Trophoblast cell (in vitro differentiated cells and primary cell): ENCODE data around the gene VKORC1L1.

Experiments used
- DNase-seq, 2 donors: peaks; one replicate each; pipeline ENCODE4 v3.0.0-alpha.2; 2016
- H2AFZ ChIP-seq: 2 replicates; pipeline ENCODE4 v1.6.1; 2013; ENCODE audit warnings: low read length, moderate library complexity, mild to moderate bottlenecking; ENCODE audit not compliant: insufficient read depth, poor library complexity
- H2AK5ac ChIP-seq: 2 replicates; pipeline ENCODE4 v1.6.1; 2013; ENCODE audit warnings: mild to moderate bottlenecking, low read length
- H2BK120ac ChIP-seq: 2 replicates; pipeline ENCODE4 v1.6.1; 2013; ENCODE audit warnings: low read length, mild to moderate bottlenecking, moderate library complexity; ENCODE audit not compliant: insufficient read depth, poor library complexity
- H2BK12ac ChIP-seq: 2 replicates; pipeline ENCODE4 v1.6.1; 2013; ENCODE audit warnings: mild to moderate bottlenecking, low read length, moderate library complexity
- H2BK5ac ChIP-seq: 2 replicates; pipeline ENCODE4 v1.6.1; 2013; ENCODE audit warnings: low read length, low read depth, moderate library complexity, mild to moderate bottlenecking; ENCODE audit not compliant: poor library complexity
- H3K14ac ChIP-seq: 2 replicates; pipeline ENCODE4 v1.6.1; 2013; ENCODE audit warnings: mild to moderate bottlenecking, low read length
- H3K18ac ChIP-seq: 2 replicates; pipeline ENCODE4 v1.6.1; 2013; ENCODE audit warnings: mild to moderate bottlenecking, low read length
- H3K23ac ChIP-seq: 2 replicates; pipeline ENCODE4 v1.6.1; 2013; ENCODE audit warnings: low read length
- H3K27ac ChIP-seq: 2 replicates; pipeline ENCODE4 v1.5.1; 2013; ENCODE audit warnings: low read depth, mild to moderate bottlenecking, inconsistent platforms, low read length, moderate library complexity
- H3K27me3 ChIP-seq: 2 replicates; pipeline ENCODE4 v1.6.1; 2013; ENCODE audit warnings: inconsistent platforms, mild to moderate bottlenecking, low read length, moderate library complexity; ENCODE audit not compliant: insufficient read depth
- H3K36me3 ChIP-seq, 2 experiments: 1 replicate in 1 of 2; 2 replicates in 1 of 2; pipeline ENCODE4 v1.6.1; 2013; ENCODE audit warnings: low read length in 2 of 2, mild to moderate bottlenecking in 2 of 2, moderate library complexity in 1 of 2; ENCODE audit not compliant: insufficient read depth in 2 of 2, control insufficient read depth in 1 of 2
- H3K4ac ChIP-seq: 2 replicates; pipeline ENCODE4 v1.6.1; 2013; ENCODE audit warnings: low read depth, mild to moderate bottlenecking, low read length, moderate library complexity
- H3K4me1 ChIP-seq, 2 experiments: 1 replicate in 1 of 2; 2 replicates in 1 of 2; pipeline ENCODE4 v1.6.1; 2013; ENCODE audit warnings: low read length in 2 of 2, mild to moderate bottlenecking in 2 of 2, moderate library complexity in 1 of 2; ENCODE audit not compliant: insufficient read depth in 2 of 2, control insufficient read depth in 1 of 2
- H3K4me2 ChIP-seq: 2 replicates; pipeline ENCODE4 v1.6.1; 2013; ENCODE audit warnings: inconsistent platforms, mild to moderate bottlenecking, low read length, moderate library complexity
- H3K4me3 ChIP-seq: 2 replicates; pipeline ENCODE4 v1.5.1; 2013; ENCODE audit warnings: mild to moderate bottlenecking, low read depth, low read length, inconsistent platforms
- H3K79me1 ChIP-seq: one replicate; pipeline ENCODE4 v1.6.1; 2013; ENCODE audit warnings: low read length
- H3K79me2 ChIP-seq: 2 replicates; pipeline ENCODE4 v1.6.1; 2013; ENCODE audit warnings: low read length, mild to moderate bottlenecking; ENCODE audit not compliant: control insufficient read depth, insufficient read depth, poor library complexity
- H3K9ac ChIP-seq: 2 replicates; pipeline ENCODE4 v1.6.1; 2013; ENCODE audit warnings: mild to moderate bottlenecking, low read length
- H3K9me3 ChIP-seq: 2 replicates; pipeline ENCODE4 v1.6.1; 2013; ENCODE audit warnings: low read depth, mild to moderate bottlenecking, control low read depth, inconsistent platforms, low read length; ENCODE audit not compliant: insufficient read depth
- H4K12ac ChIP-seq: 2 replicates; pipeline ENCODE4 v1.6.1; 2013; ENCODE audit warnings: low read depth, mild to moderate bottlenecking, low read length, moderate library complexity
- H4K8ac ChIP-seq: 2 replicates; pipeline ENCODE4 v1.6.1; 2013; ENCODE audit warnings: low read depth, mild to moderate bottlenecking, low read length, moderate library complexity
- H4K91ac ChIP-seq: one replicate; pipeline ENCODE4 v1.6.1; 2013; ENCODE audit warnings: low read depth, mild to moderate bottlenecking, low read length, moderate library complexity
- WGBS: extraction: QIAGEN DNeasy Blood & Tissue Kit; methylation state at CpG from one replicate; pipeline ENCODE4 v1.1.7; 2013; ENCODE audit warnings: missing lambda C conversion rate; ENCODE audit not compliant: insufficient read length, insufficient coverage; ENCODE audit errors: extremely low coverage; 5-methylcytosine and 5-hydroxymethylcytosine counted together

VKORC1L1 gene

DNA sequence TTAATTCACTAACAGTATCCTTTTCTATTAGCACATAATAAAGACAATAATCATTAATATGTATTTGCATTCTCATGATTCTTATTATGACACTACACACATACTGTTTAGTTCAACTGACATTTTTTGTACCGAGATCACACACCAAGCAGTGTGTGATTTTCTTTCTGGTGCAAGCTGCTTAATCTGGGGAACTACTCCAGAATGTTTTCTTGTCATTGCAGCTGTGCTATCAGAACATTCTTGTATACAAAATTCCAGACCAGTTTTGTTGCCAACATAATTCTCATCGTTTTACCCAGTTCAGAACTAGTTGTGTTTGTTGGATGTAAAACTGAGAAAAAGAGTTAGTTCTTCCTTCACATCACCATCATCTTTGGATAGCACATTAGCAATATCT lies 37.4 kb downstream of the VKORC1L1 start:
- Histone ChIP-seq H3K4me2 (no peak overlapping the region), H4K91ac (no peak overlapping the region), H4K8ac (no peak overlapping the region), H4K12ac (no peak overlapping the region), H2AK5ac (no peak overlapping the region), H3K4me3 (no peak overlapping the region), H2BK12ac (no peak overlapping the region), H3K23ac (no peak overlapping the region), H3K4me1 (no peaks in the 10 kb centered on the region), H2BK120ac (no peak overlapping the region), H3K4ac (no peak overlapping the region), H3K79me2 (no peaks in the 10 kb centered on the region), H2AFZ (no peak overlapping the region), H3K27me3 (no peaks in the 10 kb centered on the region), H3K18ac (no peak overlapping the region), H3K27ac (no peak overlapping the region), H3K9me3 (no peaks in the 10 kb centered on the region), H3K14ac (no peak overlapping the region), H3K79me1 (no peaks in the 10 kb centered on the region), H2BK5ac (no peak overlapping the region), H3K36me3 (no peaks in the 10 kb centered on the region), H3K9ac (no peak overlapping the region)
- no CpG with 5 or more reads among the region's 2 CpGs for WGBS
- DNase-seq: no peak

- Histone ChIP-seq H3K9ac (no peak overlapping the region), H2BK12ac (no peak overlapping the region), H2AFZ (no peak overlapping the region), H3K23ac (no peak overlapping the region), H3K9me3 (no peaks in the 10 kb centered on the region), H3K79me2 (no peaks in the 10 kb centered on the region), H3K4me2 (no peak overlapping the region), H3K14ac (no peak overlapping the region), H2BK120ac (no peak overlapping the region), H4K12ac (no peak overlapping the region), H4K8ac (no peak overlapping the region), H3K27ac (no peak overlapping the region), H3K4ac (no peak overlapping the region), H3K18ac (no peak overlapping the region), H2AK5ac (no peak overlapping the region), H3K4me1 (no peaks in the 10 kb centered on the region), H3K27me3 (no peaks in the 10 kb centered on the region), H3K79me1 (no peaks in the 10 kb centered on the region), H4K91ac (no peak overlapping the region), H3K36me3 (no peaks in the 10 kb centered on the region), H2BK5ac (no peak overlapping the region), H3K4me3 (no peak overlapping the region)
- no CpG with 5 or more reads among the region's 7 CpGs for WGBS
- no peak for DNase-seq
Observed at GRCh38 chr7:65912237-65912636, 39.4 kb downstream of the VKORC1L1 start.

GRCh38 chr7:65915921-65916657 lies 43.2 kb downstream of the VKORC1L1 start:
- no peak overlapping the region for H3K14ac ChIP-seq
- H3K79me2 ChIP-seq: no peaks in the 10 kb centered on the region
- no peak for DNase-seq
- no peak overlapping the region for H4K91ac ChIP-seq
- H3K4ac ChIP-seq: no peak overlapping the region
- no peak overlapping the region for H3K27ac ChIP-seq
- H2AK5ac ChIP-seq: no peak overlapping the region
- no peaks in the 10 kb centered on the region for H3K9me3 ChIP-seq
- no peak overlapping the region for H4K12ac ChIP-seq
- H3K23ac ChIP-seq: no peak overlapping the region
- no peaks in the 10 kb centered on the region for H3K79me1 ChIP-seq
- H2BK5ac ChIP-seq: no peak overlapping the region
- no CpG with 5 or more reads among the region's 8 CpGs for WGBS
- no peak overlapping the region for H2BK12ac ChIP-seq
- no peak overlapping the region for H4K8ac ChIP-seq
- H2BK120ac ChIP-seq: no peak overlapping the region
- no peak overlapping the region for H2AFZ ChIP-seq
- no peaks in the 10 kb centered on the region for H3K27me3 ChIP-seq
- H3K9ac ChIP-seq: no peak overlapping the region
- no peaks in the 10 kb centered on the region for H3K36me3 ChIP-seq
- no peaks in the 10 kb centered on the region for H3K4me1 ChIP-seq
- no peak overlapping the region for H3K4me3 ChIP-seq
- no peak overlapping the region for H3K18ac ChIP-seq
- H3K4me2 ChIP-seq: no peak overlapping the region

DNA sequence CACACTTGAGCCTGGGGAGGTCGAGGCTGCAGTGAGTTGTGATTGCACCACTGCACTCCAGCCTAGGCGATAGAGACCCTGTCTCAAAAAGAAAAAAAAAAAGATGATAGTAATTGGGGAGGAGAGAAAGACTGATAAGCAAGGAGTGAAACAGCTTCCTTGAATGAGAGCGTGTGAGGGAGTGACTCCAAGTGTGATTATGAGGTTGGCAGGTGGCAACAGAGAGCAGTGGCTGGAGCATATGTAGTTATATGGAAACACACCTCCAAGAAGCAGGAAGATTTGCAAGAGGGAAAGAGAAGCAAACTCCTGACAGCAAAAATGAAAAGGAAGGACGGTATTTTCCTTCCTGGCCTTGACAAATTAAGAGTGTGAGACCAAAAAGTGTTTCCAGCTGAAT lies 50.4 kb downstream of the VKORC1L1 start:
- Histone ChIP-seq H3K27me3 (no peaks in the 10 kb centered on the region), H3K23ac (no peak overlapping the region), H3K27ac (no peak overlapping the region), H3K4me2 (no peak overlapping the region), H2AFZ (no peak overlapping the region), H3K14ac (no peak overlapping the region), H2AK5ac (no peak overlapping the region), H3K4me1 (peaks cover 0 to 3% of the 10 kb centered on the region in 2 experiments), H3K4ac (no peak overlapping the region), H4K8ac (no peak overlapping the region), H3K9ac (no peak overlapping the region), H2BK5ac (no peak overlapping the region), H3K79me2 (no peaks in the 10 kb centered on the region), H2BK12ac (no peak overlapping the region), H4K91ac (no peak overlapping the region), H3K9me3 (no peaks in the 10 kb centered on the region), H3K4me3 (no peak overlapping the region), H4K12ac (no peak overlapping the region), H3K18ac (no peak overlapping the region), H3K36me3 (no peaks in the 10 kb centered on the region), H3K79me1 (no peaks in the 10 kb centered on the region), H2BK120ac (no peak overlapping the region)
- DNase-seq: no peak
- WGBS: no CpG with 5 or more reads among the region's 4 CpGs
